GM12873 (cell line): ENCODE results near the gene ZNF726.

Experiments used
- CTCF ChIP-seq: IDR thresholded peaks from 2 replicates; pipeline ENCODE4 v1.5.1; 2012; ENCODE audit warnings: low read depth, mild to moderate bottlenecking, moderate library complexity, low read length, control low read depth; ENCODE audit not compliant: insufficient read depth; ENCODE audit errors: missing control alignments

ZNF726 gene

GRCh38 chr19:23909222-23909621 lies 5.5 kb upstream of the ZNF726 start:
- no peak for TF ChIP-seq CTCF

DNA sequence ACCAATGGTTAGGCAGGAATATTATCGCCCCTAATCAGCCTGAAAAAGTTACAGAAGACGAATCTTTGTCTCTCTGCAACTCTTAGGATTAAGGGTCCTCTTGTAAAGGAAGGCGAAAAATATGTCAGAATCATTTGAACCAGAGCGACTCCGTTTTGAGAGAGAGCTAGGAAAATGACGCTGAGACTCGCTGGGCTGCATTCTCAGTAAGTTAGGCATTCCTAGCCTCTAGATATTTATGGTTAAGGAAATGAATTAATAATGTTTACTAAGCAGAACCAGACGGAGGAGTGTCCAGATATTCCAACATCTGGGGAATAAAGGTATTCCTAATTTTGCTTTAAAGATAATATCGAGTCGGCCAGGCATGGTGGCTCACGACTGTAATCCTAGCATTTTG lies 755 bp upstream of the ZNF726 start:
- no peak for TF ChIP-seq CTCF

- no peak for TF ChIP-seq CTCF
Measured at GRCh38 chr19:23916991-23917390, 2.3 kb downstream of the ZNF726 start.

GRCh38 chr19:23917856-23918255 lies 3.2 kb downstream of the ZNF726 start:
- no peak for TF ChIP-seq CTCF

- TF ChIP-seq CTCF, result no peak
Measured at GRCh38 chr19:23925285-23925684, 10.6 kb downstream of the ZNF726 start.

DNA sequence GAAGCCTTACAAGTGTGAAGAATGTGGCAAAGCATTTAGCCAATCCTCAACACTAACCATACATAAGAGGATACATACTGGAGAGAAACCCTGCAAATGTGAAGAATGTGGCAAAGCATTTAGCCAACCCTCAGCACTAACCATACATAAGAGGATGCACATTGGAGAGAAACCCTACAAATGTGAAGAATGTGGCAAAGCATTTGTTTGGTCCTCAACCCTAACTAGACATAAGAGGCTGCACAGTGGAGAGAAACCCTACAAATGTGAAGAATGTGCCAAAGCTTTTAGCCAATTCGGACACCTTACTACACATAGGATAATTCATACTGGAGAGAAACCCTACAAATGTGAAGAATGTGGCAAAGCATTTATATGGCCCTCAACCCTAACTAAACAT lies 18.2 kb downstream of the ZNF726 start:
- TF ChIP-seq CTCF, result no peak

DNA sequence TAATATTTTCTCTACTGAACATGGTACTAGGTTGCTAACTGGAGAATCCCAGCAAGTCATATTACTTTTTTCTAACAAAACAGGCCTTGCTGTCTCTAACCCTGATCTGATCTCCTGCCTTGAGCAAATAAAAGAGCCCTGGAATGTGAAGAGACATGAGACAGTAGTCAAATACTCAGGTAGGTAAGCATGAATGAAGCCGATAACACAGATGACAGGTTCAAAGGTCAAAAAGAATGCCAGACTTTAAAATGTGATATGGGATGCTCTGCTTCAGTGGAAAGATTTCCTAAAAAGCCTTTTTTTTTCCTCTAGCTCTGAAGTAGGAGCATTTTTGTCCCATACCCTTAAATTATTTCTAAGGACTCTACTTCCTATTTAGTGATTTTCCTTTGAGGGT lies 28.7 kb downstream of the ZNF726 start:
- TF ChIP-seq CTCF, result no peak
